Fibroblast of villous mesenchyme (primary cell): ENCODE measurements around the gene UBE2V1. TPM values are rescaled to one million over a fixed set of nuclear protein-coding genes. Genes with fewer than 3 reads are reported as not detected.
A peak's percentile ranks its signal among the peaks of the same experiment; 100 is the strongest.

Experiments
- DNase-seq: peaks from one replicate; pipeline ENCODE4 v3.0.0-alpha.2; 2010; ENCODE audit warnings: low read depth
- H3K4me3 ChIP-seq: 2 replicates; pipeline ENCODE4 v1.5.1; 2011; ENCODE audit warnings: low read depth, mild to moderate bottlenecking, low read length
- CTCF ChIP-seq: IDR thresholded peaks from 2 replicates; pipeline ENCODE4 v1.5.1; 2012; ENCODE audit warnings: low read depth, mild to moderate bottlenecking, low read length; ENCODE audit not compliant: insufficient read depth
- total RNA-seq: library from RNA; depleted of rRNA; stranded (reverse); fragments of >200 nt; gene quantifications from 2 replicates; pipeline ENCODE4 v1.2.3, GENCODE V29; 2012

UBE2V1 gene
- total RNA-seq, 1 donor = 88.1 TPM

DNA sequence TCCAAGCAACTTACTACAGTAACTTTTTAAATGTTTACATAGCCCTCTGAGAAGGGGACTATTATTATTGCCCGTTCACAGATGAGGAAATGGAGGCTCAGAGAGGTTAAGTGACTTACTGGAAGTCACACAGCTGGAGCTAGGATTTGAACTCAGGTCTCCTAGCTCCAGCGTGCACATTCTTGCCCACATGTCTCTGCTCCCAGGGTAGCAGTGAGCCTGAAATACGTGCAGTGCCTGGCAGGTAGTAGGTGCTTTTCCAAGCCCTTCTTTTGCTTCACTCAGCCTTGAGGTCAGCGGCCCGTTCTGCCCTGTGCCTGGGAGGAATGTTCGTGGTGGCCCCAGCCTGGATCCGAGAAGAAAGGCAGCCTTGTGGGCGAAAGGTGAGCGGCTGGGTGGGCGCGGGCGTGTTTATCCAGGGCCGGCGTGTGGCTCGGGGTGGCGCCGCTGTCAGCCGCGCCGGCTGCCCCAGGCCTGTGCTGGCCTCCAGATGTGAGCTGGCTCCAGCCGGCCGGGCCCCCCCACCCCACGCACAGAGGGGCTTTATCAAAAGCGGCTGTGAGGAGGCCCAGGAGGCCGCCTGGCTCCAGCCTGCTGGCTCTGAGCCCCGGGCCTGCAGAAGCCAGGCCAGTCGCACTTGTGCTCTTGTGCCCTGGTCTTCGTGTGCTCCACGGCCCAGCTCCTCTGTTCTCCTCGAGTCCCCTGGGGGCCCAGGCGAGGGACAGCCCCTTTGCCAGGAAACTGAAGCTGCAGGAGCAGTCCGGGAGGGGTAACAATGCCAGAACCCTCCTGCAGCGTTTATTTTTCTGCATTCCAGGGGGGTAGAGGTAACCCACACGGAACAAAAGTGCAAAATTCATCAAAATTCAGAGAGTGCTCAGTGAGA is 58.1 kb downstream of the UBE2V1 start:
- no peak for TF ChIP-seq CTCF
- H3K4me3 ChIP-seq = no peak overlapping the region
- peak; percentile 63 for DNase-seq

- DNase-seq = no peak
- no peak overlapping the region for H3K4me3 ChIP-seq
- no peak for TF ChIP-seq CTCF
Observed at GRCh38 chr20:50054231-50054547, 58.8 kb downstream of the UBE2V1 start.

DNA sequence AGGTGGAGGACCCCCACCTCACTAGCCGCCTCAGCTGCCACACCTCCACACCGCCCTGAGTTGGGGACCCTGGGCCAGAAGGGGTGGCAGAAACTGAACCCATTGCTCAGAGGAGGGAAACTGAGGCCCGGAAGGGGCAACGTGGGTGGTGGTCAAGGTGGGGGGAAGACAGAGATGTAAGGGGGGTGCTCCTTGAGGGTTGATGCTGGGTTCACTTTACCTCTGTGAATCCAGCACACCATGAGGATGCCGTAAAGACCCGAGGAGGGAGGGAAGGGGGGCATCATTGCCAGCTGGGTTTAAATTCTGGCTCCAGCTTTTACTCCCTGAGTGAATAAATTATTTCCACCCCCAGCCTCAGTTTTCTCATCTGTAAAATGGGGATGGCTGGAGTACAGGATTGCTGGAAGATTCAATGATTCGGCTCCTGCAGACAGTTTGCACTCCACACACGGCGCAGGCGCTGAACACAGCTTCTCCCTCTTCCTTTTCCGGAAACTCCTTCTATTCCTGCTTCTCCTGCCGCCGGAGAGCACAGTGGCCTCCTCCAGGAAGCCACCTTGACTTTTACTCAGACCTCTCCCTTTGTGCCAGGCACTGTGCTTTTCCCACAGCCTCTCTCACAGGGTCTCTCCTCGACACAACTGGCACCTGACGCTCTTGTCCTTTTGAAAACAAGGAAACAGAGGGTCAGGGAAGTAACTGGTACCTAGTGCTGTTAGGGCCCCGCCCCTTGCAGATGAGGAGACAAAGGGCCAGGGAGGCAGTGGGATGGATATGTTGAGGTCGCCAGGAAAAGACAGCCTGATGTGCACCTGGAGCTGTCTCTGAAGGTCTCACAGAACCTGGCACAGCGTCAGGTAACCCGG is 59.4 kb downstream of the UBE2V1 start:
- DNase-seq = no peak
- no peak overlapping the region for H3K4me3 ChIP-seq
- no peak for TF ChIP-seq CTCF

GRCh38 chr20:50052550-50053361 is 60.2 kb downstream of the UBE2V1 start:
- no peak for TF ChIP-seq CTCF
- DNase-seq = no peak

GRCh38 chr20:50050660-50051308 is 62.2 kb downstream of the UBE2V1 start:
- TF ChIP-seq CTCF = no peak
- no peak overlapping the region for H3K4me3 ChIP-seq
- DNase-seq = peak; percentile 51

More at GRCh38 chr20:50052550-50053361, 60.2 kb downstream of the UBE2V1 start:
- no peak overlapping the region for H3K4me3 ChIP-seq

DNA sequence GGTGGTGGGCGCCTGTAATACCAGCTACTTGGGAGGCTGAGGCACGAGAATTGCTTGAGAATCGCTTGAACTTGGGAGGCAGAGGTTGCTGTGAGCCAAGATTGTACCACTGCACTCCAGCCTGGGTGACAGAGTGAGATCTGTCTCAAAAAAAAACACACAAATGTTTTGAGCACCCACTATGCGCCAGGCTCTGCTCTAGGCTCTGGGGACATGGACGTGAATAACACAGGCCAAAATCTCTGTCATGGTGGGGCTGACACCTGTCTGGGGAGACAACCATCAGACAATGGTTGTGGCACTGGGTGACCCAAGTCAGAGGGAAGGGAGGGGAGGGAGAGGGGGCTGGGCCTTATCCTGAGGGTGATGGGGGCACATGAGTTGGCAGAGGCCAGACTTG is 62.7 kb downstream of the UBE2V1 start:
- no peak for DNase-seq
- TF ChIP-seq CTCF = no peak
- no peak overlapping the region for H3K4me3 ChIP-seq
